MM.1S (cell line): ENCODE data around the gene ZC3H12A.

Source experiments
- EZH2phosphoT487 ChIP-seq: fragments of 300-600 bp; sonication (generic); IDR thresholded peaks from 2 replicates; pipeline ENCODE4 v1.6.1; 2018; ENCODE audit warnings: antibody characterized with exemption, low read length
- TF ChIP-seq, protein P1 (sequence below): fragments of 300-600 bp; sonication (generic); IDR thresholded peaks from 2 replicates; pipeline ENCODE4 v1.5.1; 2016; ENCODE audit warnings: antibody characterized with exemption, low read length, mixed read lengths

DNA sequence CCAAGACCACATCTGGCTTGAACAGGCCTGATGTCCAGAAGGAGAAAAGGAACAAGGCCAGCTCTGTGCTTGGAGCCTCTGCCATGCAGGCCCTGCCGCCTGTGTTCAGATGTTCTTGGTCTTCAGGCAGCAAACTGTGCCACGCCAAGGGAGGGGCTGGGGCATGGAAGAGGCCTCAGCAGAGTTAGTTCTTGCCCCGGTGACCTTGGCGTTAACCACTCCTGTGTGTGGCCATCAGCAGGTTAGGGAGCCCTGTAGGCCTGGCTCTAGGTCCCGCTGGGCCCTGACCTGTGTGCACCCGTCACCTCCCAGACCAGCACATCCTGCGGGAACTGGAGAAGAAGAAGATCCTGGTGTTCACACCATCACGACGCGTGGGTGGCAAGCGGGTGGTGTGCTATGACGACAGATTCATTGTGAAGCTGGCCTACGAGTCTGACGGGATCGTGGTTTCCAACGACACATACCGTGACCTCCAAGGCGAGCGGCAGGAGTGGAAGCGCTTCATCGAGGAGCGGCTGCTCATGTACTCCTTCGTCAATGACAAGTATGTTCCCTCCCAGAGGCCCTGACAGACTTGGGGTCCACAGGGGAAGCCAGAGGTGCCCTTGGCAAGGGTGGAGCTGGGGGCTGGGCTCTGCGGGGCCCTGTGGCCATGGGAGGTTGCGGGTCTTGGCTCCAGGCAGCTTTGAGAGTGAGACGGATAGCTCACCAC, 7.1 kb downstream of the ZC3H12A start:
- TF ChIP-seq, protein P1, sequence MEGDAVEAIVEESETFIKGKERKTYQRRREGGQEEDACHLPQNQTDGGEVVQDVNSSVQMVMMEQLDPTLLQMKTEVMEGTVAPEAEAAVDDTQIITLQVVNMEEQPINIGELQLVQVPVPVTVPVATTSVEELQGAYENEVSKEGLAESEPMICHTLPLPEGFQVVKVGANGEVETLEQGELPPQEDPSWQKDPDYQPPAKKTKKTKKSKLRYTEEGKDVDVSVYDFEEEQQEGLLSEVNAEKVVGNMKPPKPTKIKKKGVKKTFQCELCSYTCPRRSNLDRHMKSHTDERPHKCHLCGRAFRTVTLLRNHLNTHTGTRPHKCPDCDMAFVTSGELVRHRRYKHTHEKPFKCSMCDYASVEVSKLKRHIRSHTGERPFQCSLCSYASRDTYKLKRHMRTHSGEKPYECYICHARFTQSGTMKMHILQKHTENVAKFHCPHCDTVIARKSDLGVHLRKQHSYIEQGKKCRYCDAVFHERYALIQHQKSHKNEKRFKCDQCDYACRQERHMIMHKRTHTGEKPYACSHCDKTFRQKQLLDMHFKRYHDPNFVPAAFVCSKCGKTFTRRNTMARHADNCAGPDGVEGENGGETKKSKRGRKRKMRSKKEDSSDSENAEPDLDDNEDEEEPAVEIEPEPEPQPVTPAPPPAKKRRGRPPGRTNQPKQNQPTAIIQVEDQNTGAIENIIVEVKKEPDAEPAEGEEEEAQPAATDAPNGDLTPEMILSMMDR: no peak
- no peak for TF ChIP-seq EZH2phosphoT487
